NB4 (cell line): ENCODE results near the gene TMEM156.

Source experiments
- DNase-seq: peaks from one replicate; pipeline ENCODE4 v3.0.0; 2010; ENCODE audit warnings: low read depth
- H3K4me3 ChIP-seq: one replicate; pipeline ENCODE4 v1.5.1; 2011; ENCODE audit warnings: mild to moderate bottlenecking, low read depth, low read length, moderate library complexity
- CTCF ChIP-seq: IDR thresholded peaks from one replicate; pipeline ENCODE4 v1.5.1; 2012; ENCODE audit warnings: low read depth, low read length
- MAX ChIP-seq: IDR thresholded peaks from 2 replicates; pipeline ENCODE4 v1.6.1; 2011; ENCODE audit warnings: low read depth, low read length
- MYC ChIP-seq: IDR thresholded peaks from 2 replicates; pipeline ENCODE4 v1.6.1; 2011; ENCODE audit warnings: low read depth, low read length
- POLR2A ChIP-seq: IDR thresholded peaks from 2 replicates; pipeline ENCODE4 v1.6.1; 2011; ENCODE audit warnings: mild to moderate bottlenecking; ENCODE audit not compliant: insufficient read length; ENCODE audit errors: extremely low read depth

Gene TMEM156

GRCh38 chr4:39032218-39033085, at the start of gene TMEM156:
TMEM156 (minus strand) TSS chr4:39032409; CDS start chr4:39032313, 96 bp downstream.
- DNase-seq, result peak; percentile 92
- TF ChIP-seq CTCF (no peak), POLR2A (peak; percentile 62), MYC (peak; percentile 62; the same call in 1 of the 2 replicates), MAX (peak; percentile 57; the same call in 1 of the 2 replicates)
- peak within 1 kb of the TSS; percentile 70 for H3K4me3 ChIP-seq

GRCh38 chr4:39078829-39079228, 46.6 kb upstream of the TMEM156 start:
- H3K4me3 ChIP-seq, result no peak overlapping the region
- DNase-seq, result no peak
- TF ChIP-seq CTCF (no peak), MAX (no peak), POLR2A (no peak), MYC (no peak)

GRCh38 chr4:39068907-39069306, 36.7 kb upstream of the TMEM156 start:
- H3K4me3 ChIP-seq, result no peak overlapping the region
- no peak for DNase-seq
- TF ChIP-seq POLR2A (no peak), MAX (no peak), CTCF (no peak), MYC (no peak)

- TF ChIP-seq MAX (no peak), CTCF (no peak), POLR2A (no peak), MYC (no peak)
- no peak overlapping the region for H3K4me3 ChIP-seq
- no peak for DNase-seq
These were observed 35.2 kb upstream of the TMEM156 start for GRCh38 chr4:39067451-39067850.

- no peak for TF ChIP-seq CTCF
- TF ChIP-seq MAX, result no peak
- TF ChIP-seq MYC, result no peak
- no peak overlapping the region for H3K4me3 ChIP-seq
These were observed 34.8 kb upstream of the TMEM156 start for GRCh38 chr4:39067031-39067430.

More at GRCh38 chr4:39067031-39067430, 34.8 kb upstream of the TMEM156 start:
- DNase-seq, result no peak
